HG03103 (cell line): ENCODE data around the gene TOMM70.
"Not testable (repeated sequence)": the region's sequence is repeated elsewhere in the genome, so short reads cannot be mapped to it uniquely, and the experiment has no call there.

Experiments
- ATAC-seq: cut with Tn5 transposase; IDR thresholded peaks from one replicate; pipeline ENCODE4 v1.9.1; 2021; ENCODE audit warnings: low read depth; ENCODE audit not compliant: unreplicated experiment

TOMM70 gene

GRCh38 chr3:100330651-100331050 lies 70.2 kb downstream of the TOMM70 start:
- no peak for ATAC-seq

- no peak for ATAC-seq
These were observed 70.9 kb downstream of the TOMM70 start for GRCh38 chr3:100329800-100330489.

GRCh38 chr3:100327377-100327776 lies 73.5 kb downstream of the TOMM70 start:
- ATAC-seq: not testable (repeated sequence)

GRCh38 chr3:100325827-100326226 lies 75.1 kb downstream of the TOMM70 start:
- no peak for ATAC-seq

GRCh38 chr3:100324044-100324443 lies 76.8 kb downstream of the TOMM70 start:
- no peak for ATAC-seq

- no peak for ATAC-seq
These were observed 80.9 kb downstream of the TOMM70 start for GRCh38 chr3:100319951-100320350.

- ATAC-seq: peak; percentile 58
These were observed 83.0 kb downstream of the TOMM70 start for GRCh38 chr3:100317912-100318311.

- ATAC-seq: no peak
These were observed 84.2 kb downstream of the TOMM70 start for GRCh38 chr3:100316641-100317069.
